ENCODE data around the gene CD248.

CD248 gene

GRCh38 chr11:66341502-66342126 is 24.8 kb upstream of the CD248 start:
- DNase-seq (ENCODE audit: low spot score) = no peak

GRCh38 chr11:66340596-66341501 is 24.0 kb upstream of the CD248 start:
- no peak for DNase-seq (ENCODE audit: low spot score)

- DNase-seq (ENCODE audit: low spot score) = no peak
Measured at GRCh38 chr11:66339686-66340483, 23.0 kb upstream of the CD248 start.

- no peak for DNase-seq (ENCODE audit: low spot score)
Measured at GRCh38 chr11:66339162-66339675, 22.4 kb upstream of the CD248 start.

GRCh38 chr11:66338276-66339161 is 21.7 kb upstream of the CD248 start:
- no peak for DNase-seq (ENCODE audit: low spot score)

- DNase-seq (ENCODE audit: low spot score) = no peak
Measured at GRCh38 chr11:66337103-66337899, 20.5 kb upstream of the CD248 start.

GRCh38 chr11:66336234-66337102 is 19.6 kb upstream of the CD248 start, which contains the start of gene RIN1:
TSS of gene RIN1 (minus strand) at chr11:66336434. CDS start at chr11:66336402, 32 bp downstream.
- DNase-seq (ENCODE audit: low spot score) = no peak

- DNase-seq (ENCODE audit: low spot score) = no peak
Measured at GRCh38 chr11:66335531-66336233, 18.8 kb upstream of the CD248 start.

- no peak for DNase-seq (ENCODE audit: low spot score)
Measured at GRCh38 chr11:66334605-66335442, 18.0 kb upstream of the CD248 start.

GRCh38 chr11:66333896-66334604 is 17.2 kb upstream of the CD248 start:
- DNase-seq (ENCODE audit: low spot score) = no peak

GRCh38 chr11:66333220-66333877 is 16.5 kb upstream of the CD248 start:
- DNase-seq (ENCODE audit: low spot score) = no peak

- no peak for DNase-seq (ENCODE audit: low spot score)
Measured at GRCh38 chr11:66332371-66333219, 15.8 kb upstream of the CD248 start.

- no peak for DNase-seq (ENCODE audit: low spot score)
Measured at GRCh38 chr11:66331542-66332370, 14.9 kb upstream of the CD248 start.

- DNase-seq (ENCODE audit: low spot score) = no peak
Measured at GRCh38 chr11:66330931-66331330, 14.1 kb upstream of the CD248 start.
